Neural progenitor cell (in vitro differentiated cells): ENCODE data around the gene BHLHE40. TPM values are rescaled to one million over a fixed set of nuclear protein-coding genes. Genes with fewer than 3 reads are reported as not detected.

ENCODE experiments used
- DNase-seq: peaks from one replicate; pipeline ENCODE4 v3.0.0-alpha.2; 2016; ENCODE audit warnings: low spot score
- H2AFZ ChIP-seq: fragments of 200-600 bp; sonication (generic); replicated peaks from 2 replicates; pipeline ENCODE4 v1.6.1; 2016; ENCODE audit warnings: antibody characterized with exemption
- H3F3A ChIP-seq: fragments of 200-600 bp; sonication (generic); 2 replicates; pipeline ENCODE4 v1.6.1; 2016; ENCODE audit warnings: antibody characterized with exemption, low read depth
- H3K27ac ChIP-seq: fragments of 200-600 bp; sonication (generic); 2 replicates; pipeline ENCODE4 v1.5.1; 2016; ENCODE audit warnings: mild to moderate bottlenecking
- H3K27me3 ChIP-seq: fragments of 200-600 bp; sonication (generic); 2 replicates; pipeline ENCODE4 v1.6.1; 2016; ENCODE audit warnings: mild to moderate bottlenecking, moderate library complexity
- H3K36me3 ChIP-seq: fragments of 200-600 bp; sonication (generic); 2 replicates; pipeline ENCODE4 v1.5.1; 2016
- H3K4me1 ChIP-seq: fragments of 200-600 bp; sonication (generic); 2 replicates; pipeline ENCODE4 v1.6.1; 2016; ENCODE audit warnings: mixed run types
- H3K4me2 ChIP-seq: fragments of 200-600 bp; sonication (generic); 2 replicates; pipeline ENCODE4 v1.6.1; 2016
- H3K4me3 ChIP-seq: fragments of 200-600 bp; sonication (generic); 2 replicates; pipeline ENCODE4 v1.5.1; 2016
- H3K79me2 ChIP-seq: fragments of 200-600 bp; sonication (generic); 2 replicates; pipeline ENCODE4 v1.6.1; 2016; ENCODE audit warnings: low read depth
- H3K9ac ChIP-seq: fragments of 200-600 bp; sonication (generic); 2 replicates; pipeline ENCODE4 v1.6.1; 2016
- H3K9me3 ChIP-seq: fragments of 200-600 bp; sonication (generic); 2 replicates; pipeline ENCODE4 v1.5.1; 2016; ENCODE audit warnings: low read depth
- H4K20me1 ChIP-seq: fragments of 200-600 bp; sonication (generic); 2 replicates; pipeline ENCODE4 v1.6.1; 2016; ENCODE audit warnings: low read depth
- H3K27ac Mint-ChIP-seq: 3 replicates; pipeline ENCODE4 v1.8.0; 2021; ENCODE audit warnings: mixed read lengths
- H3K27me3 Mint-ChIP-seq: 2 replicates; pipeline ENCODE4 v1.8.0; 2022; ENCODE audit warnings: low read depth, mild to moderate bottlenecking, inconsistent platforms, moderate library complexity, mixed read lengths; ENCODE audit not compliant: insufficient read depth
- H3K36me3 Mint-ChIP-seq: 3 replicates; pipeline ENCODE4 v1.8.0; 2021; ENCODE audit warnings: mixed read lengths
- H3K4me1 Mint-ChIP-seq: 3 replicates; pipeline ENCODE4 v1.8.0; 2021; ENCODE audit warnings: mixed read lengths
- H3K4me3 Mint-ChIP-seq: 3 replicates; pipeline ENCODE4 v1.8.0; 2021; ENCODE audit warnings: mild to moderate bottlenecking, moderate library complexity, mixed read lengths
- H3K9me3 Mint-ChIP-seq: 3 replicates; pipeline ENCODE4 v1.8.0; 2020; ENCODE audit warnings: mixed read lengths
- CTCF ChIP-seq: fragments of 200-600 bp; sonication (generic); IDR thresholded peaks from 2 replicates; pipeline ENCODE4 v1.5.1; 2017; ENCODE audit warnings: antibody characterized with exemption, mild to moderate bottlenecking
- EZH2 ChIP-seq: fragments of 200-600 bp; sonication (generic); IDR thresholded peaks from 2 replicates; pipeline ENCODE4 v1.6.1; 2017; ENCODE audit warnings: antibody characterized with exemption, mild to moderate bottlenecking, moderate library complexity
- EZH2phosphoT487 ChIP-seq: fragments of 200-600 bp; sonication (generic); IDR thresholded peaks from 2 replicates; pipeline ENCODE4 v1.6.1; 2017; ENCODE audit warnings: antibody characterized with exemption
- total RNA-seq: library from RNA; depleted of rRNA; stranded (reverse); fragments of >200 nt; gene quantifications from 2 replicates; pipeline ENCODE4 v1.2.3, GENCODE V29; 2015; ENCODE audit warnings: low replicate concordance

Gene BHLHE40
- total RNA-seq, 1 donor from 2014 or later = 0.34 TPM

GRCh38 chr3:4972652-4973643 is 6.3 kb upstream of the BHLHE40 start:
- Histone ChIP-seq H3K27ac (no peak overlapping the region), H3K4me3 (no peak overlapping the region), H3K4me1 (peaks cover 5% of the 10 kb centered on the region), H3K9me3 (no peaks in the 10 kb centered on the region), H3K4me2 (no peak overlapping the region), H3K27me3 (peaks cover 30% of the 10 kb centered on the region), H3K9ac (no peak overlapping the region), H3F3A (peaks cover 6% of the 10 kb centered on the region), H3K36me3 (no peaks in the 10 kb centered on the region), H2AFZ (no peak overlapping the region), H3K79me2 (no peaks in the 10 kb centered on the region), H4K20me1 (peaks cover 4% of the 10 kb centered on the region)
- Mint-ChIP-seq H3K4me3 (no peak overlapping the region), H3K27ac (no peak overlapping the region), H3K27me3 (peaks cover 12% of the 10 kb centered on the region), H3K36me3 (no peaks in the 10 kb centered on the region), H3K4me1 (peaks cover 21% of the 10 kb centered on the region), H3K9me3 (peaks cover 14% of the 10 kb centered on the region)
- TF ChIP-seq EZH2 (no peak), EZH2phosphoT487 (no peak)
- DNase-seq = no peak

GRCh38 chr3:4974154-4974553 is 5.1 kb upstream of the BHLHE40 start:
- Histone ChIP-seq H4K20me1 (peaks cover 6% of the 10 kb centered on the region), H3K27ac (no peak overlapping the region), H3K4me3 (no peak overlapping the region), H3K9ac (no peak overlapping the region), H3K9me3 (no peaks in the 10 kb centered on the region), H3F3A (peaks cover 9% of the 10 kb centered on the region), H3K4me1 (peaks cover 7% of the 10 kb centered on the region), H2AFZ (no peak overlapping the region), H3K27me3 (peaks cover 42% of the 10 kb centered on the region), H3K36me3 (no peaks in the 10 kb centered on the region), H3K4me2 (no peak overlapping the region), H3K79me2 (no peaks in the 10 kb centered on the region)
- H3K27ac Mint-ChIP-seq = no peak overlapping the region
- H3K4me1 Mint-ChIP-seq = peaks cover 22% of the 10 kb centered on the region
- H3K36me3 Mint-ChIP-seq = no peaks in the 10 kb centered on the region
- no peak for DNase-seq
- peaks cover 10% of the 10 kb centered on the region for H3K9me3 Mint-ChIP-seq
- H3K27me3 Mint-ChIP-seq = peaks cover 14% of the 10 kb centered on the region
- no peak for TF ChIP-seq EZH2phosphoT487
- no peak for TF ChIP-seq CTCF
- TF ChIP-seq EZH2 = no peak
- H3K4me3 Mint-ChIP-seq = no peak overlapping the region

DNA sequence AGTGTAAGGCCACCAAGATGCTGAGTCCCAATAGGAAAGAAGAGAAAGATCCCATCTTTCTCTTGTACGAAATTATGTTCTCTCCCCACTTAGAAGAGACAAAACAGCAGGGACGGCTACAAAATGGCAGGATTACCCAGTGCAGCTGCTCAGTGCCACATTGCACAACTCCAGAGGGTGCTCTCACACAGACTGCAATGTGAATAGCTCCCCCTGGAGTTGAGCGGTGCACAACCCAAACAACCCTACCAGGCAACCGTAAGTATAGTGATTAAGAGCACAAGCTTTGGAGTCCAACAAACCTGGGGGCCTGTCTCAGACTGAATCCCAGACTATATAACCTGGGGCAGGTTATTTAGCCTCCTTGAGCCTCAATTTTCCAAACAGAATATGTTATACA is 3.1 kb upstream of the BHLHE40 start:
- Mint-ChIP-seq H3K27ac (no peak overlapping the region), H3K4me1 (peaks cover 25% of the 10 kb centered on the region), H3K9me3 (peaks cover 7% of the 10 kb centered on the region), H3K4me3 (no peak overlapping the region), H3K36me3 (no peaks in the 10 kb centered on the region), H3K27me3 (peaks cover 21% of the 10 kb centered on the region)
- Histone ChIP-seq H3F3A (peaks cover 9% of the 10 kb centered on the region), H3K79me2 (no peaks in the 10 kb centered on the region), H3K9ac (no peak overlapping the region), H3K4me2 (no peak overlapping the region), H4K20me1 (peaks cover 16% of the 10 kb centered on the region), H2AFZ (no peak overlapping the region), H3K4me1 (peaks cover 7% of the 10 kb centered on the region), H3K4me3 (no peak overlapping the region), H3K27ac (no peak overlapping the region), H3K36me3 (no peaks in the 10 kb centered on the region), H3K9me3 (no peaks in the 10 kb centered on the region), H3K27me3 (peaks cover 61% of the 10 kb centered on the region)
- TF ChIP-seq CTCF (peak; percentile 67), EZH2 (no peak)
- peak; percentile 60 for DNase-seq
